ENCODE measurements around the gene WSCD2. TPM values are rescaled to one million over a fixed set of nuclear protein-coding genes. Genes with fewer than 3 reads are reported as not detected.

The WSCD2 gene
- 1 to 10 TPM in 1 of 4 donors, not detected in 3; 6.7 TPM for total RNA-seq

DNA sequence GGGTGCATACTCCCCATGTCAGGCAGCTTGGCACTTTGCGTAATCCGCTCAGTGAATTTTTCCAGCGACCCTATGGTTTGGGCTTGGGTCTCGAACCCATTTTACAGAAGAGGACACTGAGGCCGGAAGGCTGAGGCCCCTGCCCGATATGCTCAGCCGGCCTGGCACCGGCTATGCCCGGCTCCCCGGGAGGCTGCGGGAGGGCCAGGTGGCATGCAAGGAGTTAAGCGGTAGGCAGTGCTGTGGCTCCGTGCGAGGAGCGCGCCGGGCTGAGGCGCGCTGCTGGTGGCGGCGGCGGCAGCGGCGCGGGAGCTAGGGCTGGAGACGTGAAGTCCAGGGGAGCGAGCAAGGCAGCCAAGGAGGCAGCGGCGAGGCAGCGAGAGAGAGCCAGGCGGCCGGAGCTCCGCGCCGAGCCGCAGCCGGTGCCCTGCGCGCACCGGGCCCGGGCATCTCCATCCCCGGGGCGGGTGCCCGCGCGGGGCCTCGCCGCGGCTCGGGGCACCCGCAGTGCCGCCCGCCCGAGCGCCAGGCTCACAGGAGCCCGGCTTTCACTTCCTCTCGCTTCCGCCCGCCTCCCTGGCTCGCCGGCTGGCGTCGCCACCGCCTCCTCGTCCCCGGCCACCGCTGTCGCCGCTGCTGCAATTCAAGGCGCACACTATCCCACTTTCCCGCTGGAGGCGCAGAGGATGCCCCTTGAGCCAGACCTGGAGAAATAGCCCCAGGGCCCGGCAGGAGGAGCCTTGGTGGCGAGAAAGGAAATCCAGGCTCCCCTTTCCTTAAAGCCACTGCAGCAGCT is at the start of gene WSCD2:
TSS of gene WSCD2 (plus strand) at position 272 of the 796 bp plus-strand sequence. CDS start 66,545 bp downstream, outside the sequence.
- peak within 1 kb of the TSS in 1 of 4 donors; percentile 52 for H3K27ac ChIP-seq
- peaks cover 0 to 6% (median 3%) of the 10 kb centered on the region in 4 donors for H3K4me1 ChIP-seq
- TF ChIP-seq POLR2A (IDR thresholded peaks at IDR 0.05): no peak
- TF ChIP-seq, protein P1, sequence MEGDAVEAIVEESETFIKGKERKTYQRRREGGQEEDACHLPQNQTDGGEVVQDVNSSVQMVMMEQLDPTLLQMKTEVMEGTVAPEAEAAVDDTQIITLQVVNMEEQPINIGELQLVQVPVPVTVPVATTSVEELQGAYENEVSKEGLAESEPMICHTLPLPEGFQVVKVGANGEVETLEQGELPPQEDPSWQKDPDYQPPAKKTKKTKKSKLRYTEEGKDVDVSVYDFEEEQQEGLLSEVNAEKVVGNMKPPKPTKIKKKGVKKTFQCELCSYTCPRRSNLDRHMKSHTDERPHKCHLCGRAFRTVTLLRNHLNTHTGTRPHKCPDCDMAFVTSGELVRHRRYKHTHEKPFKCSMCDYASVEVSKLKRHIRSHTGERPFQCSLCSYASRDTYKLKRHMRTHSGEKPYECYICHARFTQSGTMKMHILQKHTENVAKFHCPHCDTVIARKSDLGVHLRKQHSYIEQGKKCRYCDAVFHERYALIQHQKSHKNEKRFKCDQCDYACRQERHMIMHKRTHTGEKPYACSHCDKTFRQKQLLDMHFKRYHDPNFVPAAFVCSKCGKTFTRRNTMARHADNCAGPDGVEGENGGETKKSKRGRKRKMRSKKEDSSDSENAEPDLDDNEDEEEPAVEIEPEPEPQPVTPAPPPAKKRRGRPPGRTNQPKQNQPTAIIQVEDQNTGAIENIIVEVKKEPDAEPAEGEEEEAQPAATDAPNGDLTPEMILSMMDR (IDR thresholded peaks at IDR 0.05): no peak
- peaks cover 0 to 5% of the 10 kb centered on the region in 2 donors for H3K27me3 ChIP-seq
- DNase-seq: peak in 2 of 3 donors; percentile 37 to 52
- H3K9me3 ChIP-seq: no peaks in the 10 kb centered on the region
- no peaks in the 10 kb centered on the region for H3K36me3 ChIP-seq
- H3K4me3 ChIP-seq: peak within 1 kb of the TSS; percentile 20 to 50 (median 41)

DNA sequence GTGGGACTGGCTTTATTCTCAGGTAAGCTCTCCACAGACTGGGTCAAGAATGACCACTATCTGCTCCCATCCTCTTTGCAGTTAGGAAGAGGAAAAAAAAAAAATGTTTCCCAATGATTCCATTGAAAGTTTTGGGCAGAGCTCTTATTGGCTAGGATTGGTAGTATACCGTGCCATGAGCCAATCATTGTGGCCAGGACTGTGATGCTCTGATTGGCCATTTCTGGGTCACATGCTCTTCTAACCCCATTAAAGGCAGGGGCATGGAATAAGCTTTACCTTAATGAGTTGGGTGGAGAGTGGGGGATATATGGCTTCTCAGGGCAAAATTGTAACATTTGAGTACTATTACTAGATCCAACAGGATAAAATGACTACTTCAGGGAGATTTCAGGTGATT is 49.4 kb upstream of the WSCD2 start:
- Histone ChIP-seq H3K4me1 (no peaks in the 10 kb centered on the region), H3K36me3 (no peaks in the 10 kb centered on the region), H3K4me3 (no peak overlapping the region), H3K27ac (no peak overlapping the region), H3K9me3 (peaks cover 0 to 4% (median 0%) of the 10 kb centered on the region in 4 donors), H3K27me3 (no peaks in the 10 kb centered on the region)
- no peak for DNase-seq
- no peak for TF ChIP-seq POLR2A (IDR thresholded peaks at IDR 0.05)
- TF ChIP-seq, protein P1 (IDR thresholded peaks at IDR 0.05): no peak

DNA sequence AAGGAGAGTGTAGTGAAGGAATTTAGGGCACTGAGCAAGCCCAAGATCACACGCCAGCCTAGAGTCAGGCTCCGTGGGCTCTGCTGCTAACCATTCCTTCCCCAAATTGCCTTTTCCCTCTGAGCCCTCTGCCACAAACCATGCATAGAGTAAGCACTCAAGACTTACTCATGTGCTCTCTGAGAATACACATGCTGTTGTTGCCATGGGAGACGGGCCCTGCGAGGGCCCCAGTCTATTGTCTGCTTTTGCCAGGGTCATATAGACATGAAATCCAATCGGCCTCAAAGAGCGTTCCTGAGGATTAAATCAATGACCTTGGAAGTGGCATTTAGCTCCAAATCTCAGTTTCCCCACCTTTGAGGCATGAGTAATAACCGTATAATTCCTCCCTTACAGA is 48.7 kb upstream of the WSCD2 start:
- no peaks in the 10 kb centered on the region for H3K36me3 ChIP-seq
- H3K27me3 ChIP-seq: no peaks in the 10 kb centered on the region
- no peak overlapping the region for H3K4me3 ChIP-seq
- peaks cover 0 to 4% (median 0%) of the 10 kb centered on the region in 4 donors for H3K9me3 ChIP-seq
- DNase-seq: no peak
- no peak for TF ChIP-seq POLR2A (IDR thresholded peaks at IDR 0.05)
- TF ChIP-seq, protein P1 (IDR thresholded peaks at IDR 0.05): no peak
- no peaks in the 10 kb centered on the region for H3K4me1 ChIP-seq
- H3K27ac ChIP-seq: no peak overlapping the region

DNA sequence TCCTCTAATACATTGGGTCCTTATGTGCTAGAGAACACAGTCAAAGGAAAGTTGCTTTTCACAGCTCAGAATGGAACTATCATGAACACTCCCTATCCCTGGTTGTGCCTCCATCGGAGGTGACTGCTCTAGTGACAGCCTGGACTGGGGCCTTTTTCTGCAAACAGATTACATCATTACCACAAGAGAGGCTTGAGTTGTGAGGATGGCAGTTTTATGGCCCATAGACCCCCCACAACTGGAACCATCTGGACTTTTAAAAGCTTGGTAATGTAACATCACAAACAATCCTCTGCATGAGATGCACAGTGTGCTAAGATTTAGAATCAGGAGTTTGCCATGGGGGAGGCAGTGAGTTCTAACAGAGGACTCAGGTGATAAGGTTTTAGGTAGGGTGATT is 46.6 kb upstream of the WSCD2 start:
- no peaks in the 10 kb centered on the region for H3K4me1 ChIP-seq
- H3K27ac ChIP-seq: no peak overlapping the region
- peaks cover 0 to 4% (median 0%) of the 10 kb centered on the region in 4 donors for H3K9me3 ChIP-seq
- TF ChIP-seq POLR2A (IDR thresholded peaks at IDR 0.05): no peak
- TF ChIP-seq, protein P1 (IDR thresholded peaks at IDR 0.05): no peak
- H3K36me3 ChIP-seq: no peaks in the 10 kb centered on the region
- DNase-seq: no peak
- no peak overlapping the region for H3K4me3 ChIP-seq
- H3K27me3 ChIP-seq: no peaks in the 10 kb centered on the region

DNA sequence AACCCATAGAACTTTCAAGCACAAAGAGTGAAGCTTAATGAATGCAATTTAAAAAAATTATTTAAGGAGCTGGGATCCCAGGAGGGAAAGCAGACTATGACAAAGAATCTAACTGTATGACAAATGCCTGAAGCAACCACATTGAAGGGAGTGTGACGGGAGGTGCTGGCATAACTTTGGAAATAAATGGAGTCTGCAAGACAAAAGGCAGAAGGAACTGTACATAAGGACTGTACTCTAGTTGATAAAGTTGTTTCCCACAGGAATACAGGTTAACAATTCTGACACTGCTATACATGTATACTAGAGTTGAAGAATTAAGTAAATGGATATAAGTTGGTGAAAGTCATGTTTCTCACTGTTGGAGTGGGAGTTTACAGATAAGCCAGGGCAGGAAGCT is 41.2 kb upstream of the WSCD2 start:
- Histone ChIP-seq H3K4me1 (no peaks in the 10 kb centered on the region), H3K27me3 (no peaks in the 10 kb centered on the region), H3K4me3 (no peak overlapping the region), H3K9me3 (peaks cover 0 to 4% (median 0%) of the 10 kb centered on the region in 4 donors), H3K27ac (no peak overlapping the region), H3K36me3 (no peaks in the 10 kb centered on the region)
- DNase-seq: no peak
- TF ChIP-seq POLR2A (IDR thresholded peaks at IDR 0.05): no peak
- TF ChIP-seq, protein P1 (IDR thresholded peaks at IDR 0.05): no peak

All from Peyer's patch (tissue), 4 donors.